Naive thymus-derived CD4-positive, alpha-beta T cell (primary cell): ENCODE results near the gene IL21R. TPM values are rescaled to one million over a fixed set of nuclear protein-coding genes. Genes with fewer than 3 reads are reported as not detected.
A peak's percentile ranks its signal among the peaks of the same experiment; 100 is the strongest.

ENCODE experiments used
- ATAC-seq: fragments of 150-1000 bp; cut with Tn5 transposase; 2 replicates; pipeline ENCODE4 v1.10.0; 2021; ENCODE audit warnings: mild to moderate bottlenecking, moderate library complexity
- CTCF ChIA-PET: fragments of 350-600 bp; sonication (Branson Sonifier 250); formaldehyde crosslinking; loops from one replicate; lab custom pipeline; 2021; ENCODE audit warnings: antibody characterized with exemption; lab: Charles Lee
- POLR2A ChIA-PET: fragments of 350-600 bp; sonication (Branson Sonifier 250); formaldehyde crosslinking; loops from one replicate; lab custom pipeline; 2021; ENCODE audit warnings: antibody characterized with exemption, inconsistent platforms; lab: Charles Lee
- DNase-seq, 9 donors: peaks; one replicate each; pipeline versions ENCODE4 v3.0.0 to v3.0.0-alpha.2; 2020 to 2022; ENCODE audit warnings: mixed read lengths in 1 of 9
- H3K27ac ChIP-seq: one replicate; pipeline ENCODE4 v1.7.0; 2013; ENCODE audit warnings: mild to moderate bottlenecking, low read depth, low read length, moderate library complexity
- H3K27me3 ChIP-seq, 2 donors: one replicate each; pipeline ENCODE4 v1.7.0; 2013; ENCODE audit warnings: low read length in 2 of 2, mild to moderate bottlenecking in 2 of 2, moderate library complexity in 2 of 2; ENCODE audit not compliant: control insufficient read depth in 2 of 2, insufficient read depth in 2 of 2
- H3K36me3 ChIP-seq, 3 experiments: 1 replicate in 2 of 3; 2 replicates in 1 of 3; pipeline ENCODE4 v1.7.0; 2013; ENCODE audit warnings: low read length in 3 of 3, mild to moderate bottlenecking in 3 of 3, moderate library complexity in 1 of 3; ENCODE audit not compliant: insufficient read depth in 3 of 3, control insufficient read depth in 2 of 3
- H3K4me1 ChIP-seq, 2 donors: one replicate each; pipeline ENCODE4 v1.7.0; 2013; ENCODE audit warnings: low read length in 2 of 2, mild to moderate bottlenecking in 2 of 2, moderate library complexity in 1 of 2; ENCODE audit not compliant: control insufficient read depth in 2 of 2, insufficient read depth in 2 of 2
- H3K4me3 ChIP-seq: 2 replicates; pipeline ENCODE4 v1.7.0; 2013; ENCODE audit warnings: mild to moderate bottlenecking, low read length
- H3K9me3 ChIP-seq, 3 experiments: 1 replicate in 2 of 3; 2 replicates in 1 of 3; pipeline ENCODE4 v1.7.0; 2013; ENCODE audit warnings: low read length in 3 of 3; ENCODE audit not compliant: control insufficient read depth in 2 of 3
- H3K27ac Mint-ChIP-seq, 9 donors: one replicate each; pipeline ENCODE4 v1.8.0; 2020 to 2022; ENCODE audit warnings: mixed read lengths in 9 of 9, mild to moderate bottlenecking in 8 of 9, moderate library complexity in 5 of 9, inconsistent platforms in 2 of 9
- H3K27me3 Mint-ChIP-seq, 5 donors: one replicate each; pipeline ENCODE4 v1.8.0; 2021 to 2022; ENCODE audit warnings: mixed read lengths in 5 of 5, mild to moderate bottlenecking in 1 of 5
- H3K36me3 Mint-ChIP-seq, 5 donors: one replicate each; pipeline ENCODE4 v1.8.0; 2020 to 2022; ENCODE audit warnings: mixed read lengths in 5 of 5, mild to moderate bottlenecking in 3 of 5, inconsistent platforms in 1 of 5
- H3K4me1 Mint-ChIP-seq, 7 donors: one replicate each; pipeline ENCODE4 v1.8.0; 2020 to 2022; ENCODE audit warnings: mixed read lengths in 7 of 7, mild to moderate bottlenecking in 3 of 7, inconsistent platforms in 1 of 7
- H3K4me3 Mint-ChIP-seq, 10 donors: one replicate each; pipeline ENCODE4 v1.8.0; 2020 to 2022; ENCODE audit warnings: mild to moderate bottlenecking in 10 of 10, mixed read lengths in 10 of 10, moderate library complexity in 6 of 10, inconsistent platforms in 2 of 10
- H3K9me3 Mint-ChIP-seq, 11 donors: one replicate each; pipeline ENCODE4 v1.8.0; 2020 to 2022; ENCODE audit warnings: mixed read lengths in 11 of 11, mild to moderate bottlenecking in 4 of 11, inconsistent platforms in 1 of 11, moderate library complexity in 1 of 11
- intact Hi-C, 2 donors: fragments of 100-400 bp; cut with micrococcal nuclease; formaldehyde crosslinking; loops; one replicate each; pipeline ENCODE4 v1.15.1; 2023
- polyA plus RNA-seq, 2 donors: library from polyadenylated mRNA; unstranded; fragments of 300-500 nt; fragmentation: Illumina TruSeq; gene quantifications; one replicate each; pipeline ENCODE4 v1.2.3, GENCODE V29; 2021
- total RNA-seq, 6 experiments: library from RNA in 5 of 6; stranded (reverse) in 5 of 6; gene quantifications; 1 replicate in 5 of 6; 2 replicates in 1 of 6; pipeline ENCODE4 v1.2.3 and lab custom pipeline; 2021 to 2026

Gene IL21R
- total and polyA plus RNA-seq, 7 experiments from 2014 or later = 24.6 to 52.1 (median 37.1) TPM

DNA sequence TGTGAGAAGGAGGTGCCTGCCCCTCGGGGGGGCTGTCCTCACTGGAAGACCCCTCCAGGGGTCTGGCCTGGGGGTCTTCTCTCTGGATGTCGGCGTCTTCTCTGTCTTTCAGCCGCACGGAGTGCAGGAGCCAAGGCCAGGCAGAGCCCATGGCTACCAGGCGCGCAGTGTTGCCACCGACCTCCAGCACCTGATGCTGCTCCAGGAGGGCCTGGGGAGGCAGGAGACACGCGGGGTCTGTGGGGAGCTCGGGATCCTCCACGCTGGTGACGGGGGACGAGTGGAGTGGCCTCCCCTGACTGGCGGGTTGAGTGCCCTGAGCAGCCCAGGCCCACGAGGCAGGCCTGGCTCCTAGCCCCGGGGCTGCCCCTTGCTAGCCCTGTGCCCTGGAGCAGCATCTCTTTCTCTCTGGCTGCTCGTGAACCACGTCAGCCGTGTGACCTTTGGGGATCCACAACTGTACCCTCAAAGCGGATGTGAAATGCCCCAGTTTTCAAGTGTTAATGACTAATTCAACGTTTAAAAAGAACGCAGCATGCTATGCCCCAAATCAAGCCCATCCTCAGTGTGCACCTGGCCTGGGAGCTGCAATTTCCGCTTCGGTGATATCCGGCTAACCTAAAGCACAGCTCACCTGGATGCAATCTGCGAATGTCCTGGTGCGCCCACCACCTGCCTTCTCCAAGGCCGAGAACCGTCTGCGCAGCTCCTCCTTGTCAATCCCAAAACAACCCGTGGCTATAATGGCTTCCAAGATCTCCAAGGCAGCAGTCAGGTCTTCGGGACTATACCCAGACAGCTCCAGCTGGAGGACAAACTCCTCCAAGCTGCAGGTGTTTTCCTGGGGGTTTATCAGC, 62.9 kb downstream of the IL21R start:
- Mint-ChIP-seq H3K27ac (peak overlapping the region; percentile 18 to 96 (median 74)), H3K4me3 (peak overlapping the region in 2 of 10 donors; percentile 23 to 49), H3K9me3 (peaks cover 0 to 2% (median 0%) of the 10 kb centered on the region in 11 donors), H3K4me1 (peaks cover 9 to 53% (median 24%) of the 10 kb centered on the region in 7 donors), H3K27me3 (no peaks in the 10 kb centered on the region), H3K36me3 (peaks cover 18 to 54% (median 29%) of the 10 kb centered on the region in 5 donors)
- Histone ChIP-seq H3K4me3 (peak overlapping the region; percentile 40), H3K27me3 (no peaks in the 10 kb centered on the region), H3K27ac (peak overlapping the region; percentile 50), H3K4me1 (peaks cover 30 to 49% of the 10 kb centered on the region in 2 donors), H3K9me3 (no peaks in the 10 kb centered on the region), H3K36me3 (peaks cover 5 to 83% (median 16%) of the 10 kb centered on the region in 3 experiments)
- ChIA-PET POLR2A (interaction anchor here (1.0 to 1.2 kb wide), 4 partner anchors 18 to 261 kb away, joined by 3 to 6 read pairs (median 4); partner anchors contain the start of gene KDM8), CTCF (interaction anchor here (0.5 to 1.3 kb wide), 6 partner anchors 34 to 312 kb away, joined by 3 to 7 read pairs (median 4); no protein-coding TSS in a partner anchor)
- peak; percentile 36 for ATAC-seq
- no peak for DNase-seq
- intact Hi-C loops = loop anchor here in 1 of 2 donors (2.0 kb wide), 1 partner anchor 86 kb away; the partner anchor contains the start of gene KATNIP

DNA sequence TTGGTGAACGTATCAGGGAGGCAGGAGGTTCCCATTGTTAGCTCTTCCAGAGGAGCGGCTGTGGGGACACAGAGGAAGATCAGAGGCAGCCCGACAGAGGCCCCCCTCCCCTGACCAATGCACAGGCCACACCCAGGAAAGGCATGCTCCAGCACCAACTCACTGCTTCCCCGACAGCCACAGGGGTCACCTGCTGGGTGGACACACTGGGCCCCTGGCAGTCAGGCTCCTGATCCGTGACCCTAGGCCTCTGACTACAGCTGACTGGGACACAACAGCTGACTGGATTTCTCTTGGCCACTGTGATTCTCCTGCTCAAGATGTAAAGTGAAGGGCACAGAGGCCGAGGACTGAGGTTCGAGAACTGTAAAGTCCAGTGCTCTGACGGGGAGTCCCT, 63.5 kb downstream of the IL21R start:
- H3K27ac Mint-ChIP-seq = peak overlapping the region in 8 of 9 donors; percentile 68 to 96 (median 86)
- H3K4me1 Mint-ChIP-seq = peaks cover 8 to 52% (median 24%) of the 10 kb centered on the region in 7 donors
- H3K36me3 Mint-ChIP-seq = peaks cover 18 to 60% (median 35%) of the 10 kb centered on the region in 5 donors

DNA sequence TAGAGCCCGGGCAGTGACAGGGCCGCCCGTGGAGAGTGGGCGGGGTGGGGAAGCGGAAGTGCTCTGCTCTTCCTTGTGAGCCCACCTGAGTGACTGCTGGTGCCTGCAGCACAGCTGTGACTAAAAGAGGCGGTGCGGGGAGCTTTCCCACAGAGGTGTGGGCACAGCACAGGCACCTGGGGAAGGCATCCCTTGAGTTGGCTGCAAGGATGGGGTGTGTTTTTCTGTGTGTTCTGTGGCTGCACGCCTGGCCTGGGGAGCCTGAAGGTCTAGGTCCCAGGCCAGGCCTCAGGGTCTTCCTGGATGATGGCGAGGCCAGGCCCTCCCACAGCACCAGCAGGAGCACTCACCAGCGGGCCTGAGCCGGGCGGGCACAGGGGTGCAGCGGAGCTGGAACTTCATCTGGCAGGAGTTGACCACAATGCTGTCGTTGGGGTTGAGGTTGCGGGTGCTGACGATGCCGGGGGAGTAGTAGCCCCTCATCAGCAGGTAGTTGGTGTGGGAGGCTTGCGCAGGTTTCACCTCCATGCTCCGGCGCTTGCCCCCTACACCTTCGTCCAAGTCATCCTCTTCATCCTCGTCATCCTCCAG, 67.1 kb downstream of the IL21R start:
- Histone ChIP-seq H3K36me3 (peaks cover 5 to 97% (median 24%) of the 10 kb centered on the region in 3 experiments), H3K9me3 (no peaks in the 10 kb centered on the region), H3K4me1 (peaks cover 5 to 16% of the 10 kb centered on the region in 2 donors), H3K27ac (no peak overlapping the region), H3K4me3 (no peak overlapping the region), H3K27me3 (no peaks in the 10 kb centered on the region)
- H3K4me1 Mint-ChIP-seq = peaks cover under 1 to 18% (median 10%) of the 10 kb centered on the region in 7 donors
- H3K27ac Mint-ChIP-seq = no peak overlapping the region
- H3K27me3 Mint-ChIP-seq = no peaks in the 10 kb centered on the region
- no peaks in the 10 kb centered on the region for H3K9me3 Mint-ChIP-seq
- no peak for ATAC-seq
- DNase-seq = no peak
- no peak overlapping the region for H3K4me3 Mint-ChIP-seq
- intact Hi-C loops = no loop called here
- ChIA-PET CTCF (interaction anchor here (0.7 kb wide), 1 partner anchor 637 kb away, joined by 3 read pairs; no protein-coding TSS in a partner anchor), POLR2A (no interaction called here)
- peaks cover 22 to 88% (median 49%) of the 10 kb centered on the region in 5 donors for H3K36me3 Mint-ChIP-seq

More for the DNA sequence above, 63.5 kb downstream of the IL21R start:
- intact Hi-C loops = loop anchor here in 1 of 2 donors (2.0 kb wide), 1 partner anchor 85 kb away; the partner anchor contains the start of gene KATNIP
- Histone ChIP-seq H3K27me3 (no peaks in the 10 kb centered on the region), H3K4me1 (peaks cover 30 to 42% of the 10 kb centered on the region in 2 donors), H3K9me3 (no peaks in the 10 kb centered on the region), H3K4me3 (no peak overlapping the region), H3K36me3 (peaks cover 5 to 90% (median 20%) of the 10 kb centered on the region in 3 experiments), H3K27ac (no peak overlapping the region)
- Mint-ChIP-seq H3K27me3 (no peaks in the 10 kb centered on the region), H3K4me3 (peak overlapping the region in 2 of 10 donors; percentile 23 to 29), H3K9me3 (peaks cover 0 to 2% (median 0%) of the 10 kb centered on the region in 11 donors)
- POLR2A ChIA-PET = interaction anchor here (1.0 kb wide), 1 partner anchor 19 kb away, joined by 4 read pairs; no protein-coding TSS in a partner anchor
- no peak for DNase-seq
- CTCF ChIA-PET = interaction anchor here (1.0 to 1.3 kb wide), 2 partner anchors 234 to 312 kb away, joined by 3 to 4 read pairs; no protein-coding TSS in a partner anchor
- no peak for ATAC-seq

DNA sequence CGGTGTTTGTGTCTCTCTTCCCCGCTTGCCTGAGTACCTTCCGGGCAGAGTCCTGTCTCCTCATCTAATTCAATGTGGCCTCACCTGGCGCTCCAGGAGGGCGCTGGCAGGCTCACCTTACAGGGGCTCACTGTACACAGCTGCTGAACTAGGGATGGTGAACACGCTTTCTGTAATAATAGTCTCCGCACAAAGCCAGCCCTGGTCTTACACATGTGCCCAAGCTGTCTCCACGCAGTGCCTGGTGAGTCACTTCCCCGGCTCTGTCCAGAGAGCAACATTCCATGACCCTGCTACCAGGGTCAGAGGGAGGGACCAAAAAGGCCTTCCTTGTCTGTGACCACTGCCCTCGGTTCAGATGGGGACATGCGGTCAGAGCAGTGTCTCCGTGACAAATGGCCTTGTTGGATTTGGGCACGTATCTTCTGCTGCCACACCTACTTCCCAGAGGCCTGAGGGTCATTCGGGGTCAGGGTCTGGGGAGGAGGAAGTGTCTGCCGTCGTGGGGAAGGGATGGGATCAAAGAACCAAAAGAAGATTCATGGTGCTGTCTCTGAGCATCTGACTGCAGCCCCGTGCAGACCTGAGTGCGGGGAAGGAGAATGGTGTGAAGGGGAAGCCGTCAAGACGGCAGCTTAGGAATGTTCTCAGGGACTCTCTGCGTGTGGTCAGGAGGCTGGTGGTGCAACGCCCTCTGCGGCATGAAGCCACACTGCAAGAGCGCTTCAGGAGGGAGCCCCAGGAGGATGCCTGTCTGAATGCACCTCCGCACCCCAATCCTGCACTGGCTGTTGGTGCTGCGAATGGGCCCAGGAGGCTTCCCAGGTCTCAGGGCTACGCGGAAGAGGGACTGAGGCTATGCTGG, 68.8 kb downstream of the IL21R start:
- intact Hi-C loops = no loop called here
- H3K36me3 Mint-ChIP-seq = peaks cover 21 to 93% (median 54%) of the 10 kb centered on the region in 5 donors
- Histone ChIP-seq H3K36me3 (peaks cover 5 to 94% (median 24%) of the 10 kb centered on the region in 3 experiments), H3K4me3 (no peak overlapping the region), H3K4me1 (no peaks in the 10 kb centered on the region), H3K27ac (no peak overlapping the region), H3K9me3 (no peaks in the 10 kb centered on the region), H3K27me3 (no peaks in the 10 kb centered on the region)
- H3K27me3 Mint-ChIP-seq = no peaks in the 10 kb centered on the region
- H3K4me1 Mint-ChIP-seq = peaks cover 0 to 8% (median 4%) of the 10 kb centered on the region in 7 donors
- no peak for DNase-seq
- no peaks in the 10 kb centered on the region for H3K9me3 Mint-ChIP-seq
- CTCF ChIA-PET = no interaction called here
- POLR2A ChIA-PET = no interaction called here
- H3K4me3 Mint-ChIP-seq = no peak overlapping the region
- no peak for ATAC-seq
- H3K27ac Mint-ChIP-seq = peak overlapping the region in 2 of 9 donors; percentile 5 to 51

DNA sequence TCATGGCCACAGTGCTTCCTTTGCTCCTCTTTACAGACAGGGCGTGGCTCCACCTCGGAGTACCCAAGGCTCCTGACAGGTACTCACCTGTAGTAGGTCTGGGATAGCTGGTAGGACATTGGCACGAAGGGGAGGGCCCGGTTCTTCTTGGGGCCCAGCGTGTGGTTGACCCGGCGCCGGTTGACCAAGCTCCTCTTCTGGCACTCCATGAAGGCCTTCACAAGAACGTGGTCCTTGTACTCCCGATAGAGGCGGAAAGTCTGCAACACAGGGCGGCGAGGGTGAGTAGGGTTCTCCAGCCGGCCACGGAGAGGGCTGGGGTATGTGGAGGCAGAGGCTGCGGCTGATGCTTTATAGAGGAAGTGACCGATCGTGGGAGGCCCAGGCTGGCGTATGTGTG, 69.7 kb downstream of the IL21R start:
- H3K9me3 Mint-ChIP-seq = no peaks in the 10 kb centered on the region
- H3K4me1 Mint-ChIP-seq = no peaks in the 10 kb centered on the region
- ATAC-seq = no peak
- CTCF ChIA-PET = no interaction called here
- H3K4me1 ChIP-seq = no peaks in the 10 kb centered on the region
- peak overlapping the region in 1 of 10 donors; percentile 36 for H3K4me3 Mint-ChIP-seq
- H3K27me3 ChIP-seq = no peaks in the 10 kb centered on the region
- intact Hi-C loops = no loop called here
- peaks cover 13 to 90% (median 50%) of the 10 kb centered on the region in 5 donors for H3K36me3 Mint-ChIP-seq
- H3K36me3 ChIP-seq = peaks cover 5 to 96% (median 27%) of the 10 kb centered on the region in 3 experiments
- H3K27ac ChIP-seq = no peak overlapping the region
- no peak overlapping the region for H3K4me3 ChIP-seq
- peak overlapping the region in 3 of 9 donors; percentile 24 to 59 (median 38) for H3K27ac Mint-ChIP-seq
- H3K9me3 ChIP-seq = no peaks in the 10 kb centered on the region
- POLR2A ChIA-PET = no interaction called here
- DNase-seq = no peak
- no peaks in the 10 kb centered on the region for H3K27me3 Mint-ChIP-seq
